Left colon (tissue), 2 donors: ENCODE measurements around the gene IGSF21. TPM values are rescaled to one million over a fixed set of nuclear protein-coding genes. Genes with fewer than 3 reads are reported as not detected.
A peak's percentile ranks its signal among the peaks of the same experiment; 100 is the strongest.

ENCODE experiments used
- ATAC-seq: fragments of 200-7000 bp; cut with Tn5 transposase; one replicate; pipeline ENCODE4 v1.9.1; 2020; ENCODE audit warnings: mild to moderate bottlenecking, moderate library complexity
- DNase-seq, 2 donors: peaks; one replicate each; pipeline ENCODE4 v3.0.0-alpha.2; 2020
- intact Hi-C, 2 donors: fragments of 100-400 bp; cut with DNase I in 1 of 2; cut with micrococcal nuclease in 1 of 2; formaldehyde crosslinking; loops; one replicate each; pipeline versions ENCODE4 v1.11.2 to v1.14.0; 2022; cut with DNase I, micrococcal nuclease
- long read RNA-seq: library from polyadenylated mRNA; unstranded; transcript quantifications from one replicate; pipeline ENCODE4 v2.0.0, GENCODE V29; 2021
- total RNA-seq, 2 donors: library from RNA; stranded (reverse); fragmentation: NEBNext Ultra II Directional; extraction: Animal tissue kit (Norgen Biotek cat#: 25700); gene quantifications; one replicate each; pipeline ENCODE4 v1.2.1, GENCODE V29; 2021
- donor health status: DM: no; HTN: no; CAD: no.
- donor health status: DM: yes; HTN: yes; CAD: no.

The IGSF21 gene
- 1 to 10 TPM in 1 of 2 donors, under 1 TPM in 1; 0.37 to 2.0 TPM for total RNA-seq
- long read RNA-seq, partial matches to known transcripts = 0 of 1 reads
- long read RNA-seq, other reads (novel, unspliced or antisense) = 1 of 1 reads

DNA sequence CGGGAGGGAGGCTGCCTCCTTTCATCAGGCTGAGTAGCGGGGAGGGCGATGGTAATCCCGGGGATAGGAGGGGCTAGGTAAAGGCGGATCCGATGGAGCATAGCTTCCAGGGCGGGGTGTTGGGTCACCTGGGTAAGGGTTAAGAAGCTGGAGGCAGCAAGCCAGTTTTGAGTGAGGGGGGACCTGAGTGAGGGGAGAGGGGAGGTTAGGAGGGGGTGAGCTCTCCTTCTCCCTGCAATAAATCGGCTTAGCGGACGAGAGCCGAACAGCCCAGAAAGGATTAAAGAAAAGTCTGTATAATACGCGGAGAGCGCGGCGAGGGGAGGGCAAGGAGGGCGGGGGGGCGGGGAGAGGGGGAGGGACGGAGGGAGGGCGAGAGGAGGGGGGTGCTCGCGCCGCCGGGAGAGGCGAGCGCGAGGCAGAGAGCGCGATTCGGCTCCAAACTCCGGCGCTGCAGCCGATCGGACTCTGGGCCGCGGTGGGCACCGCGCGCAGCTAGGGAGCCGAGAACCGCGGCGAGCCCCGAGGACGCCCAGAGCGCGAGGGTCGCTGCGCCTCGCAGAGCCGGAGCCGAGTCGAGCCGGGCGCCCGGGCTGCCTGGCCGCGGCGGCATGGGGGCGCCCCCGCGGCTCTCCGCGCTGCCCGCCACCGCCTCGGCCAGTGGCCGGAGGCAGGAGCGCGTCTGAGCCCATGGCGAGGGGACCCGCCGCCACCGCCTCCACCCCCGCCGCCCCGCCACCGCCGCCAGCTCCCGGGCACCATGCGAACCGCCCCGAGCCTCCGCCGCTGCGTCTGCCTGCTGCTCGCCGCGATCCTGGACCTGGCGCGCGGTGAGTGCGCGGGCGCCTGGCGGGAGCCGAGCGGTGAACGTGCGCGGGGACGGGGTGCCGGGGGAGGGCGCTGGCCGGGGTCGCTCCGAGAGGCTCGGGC, at the start of gene IGSF21:
Gene IGSF21, plus strand, starts transcription at position 430 of the 930 bp plus-strand sequence. Its CDS starts 331 bp downstream, at position 761.
- intact Hi-C loops = loop anchor here in 1 of 2 donors (10.0 kb wide), 1 partner anchor 443 kb away; no protein-coding TSS in a partner anchor
- DNase-seq (no peak), ATAC-seq (no peak)

DNA sequence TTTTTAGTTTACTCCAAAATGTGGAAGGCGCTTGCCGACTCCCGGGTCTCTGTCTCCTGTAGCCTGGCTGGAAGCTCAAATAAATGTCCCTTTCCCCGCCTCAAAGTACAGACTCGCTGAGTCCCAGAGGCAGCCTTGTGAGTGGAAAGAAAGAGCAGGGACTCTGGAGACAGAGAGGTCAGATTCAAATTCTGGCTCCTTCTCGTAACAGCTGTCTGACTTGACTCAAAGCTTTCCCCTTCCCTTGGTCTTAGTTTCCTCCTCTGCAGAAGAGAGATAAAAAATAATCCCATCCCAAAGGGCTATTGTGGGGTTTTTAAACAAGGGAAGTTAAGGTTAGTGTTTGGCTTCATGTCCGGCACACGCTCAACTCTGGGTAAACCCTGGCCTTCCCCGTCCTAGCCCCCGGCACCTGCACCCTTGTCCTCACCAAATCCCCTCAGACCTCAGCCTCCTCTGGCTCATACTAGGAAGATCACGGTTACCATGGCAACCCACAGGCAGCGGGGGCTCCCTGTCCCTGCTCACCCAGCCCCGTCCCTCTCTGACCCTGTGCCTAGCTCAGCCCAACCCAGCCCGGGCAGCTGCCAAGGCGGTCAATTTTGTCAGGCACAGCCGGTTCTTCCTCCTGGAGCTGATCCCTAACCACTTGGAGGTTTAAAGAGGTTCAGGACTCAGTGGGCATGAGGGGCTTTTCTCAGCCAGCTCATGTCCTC, 49.2 kb upstream of the IGSF21 start:
- intact Hi-C loops = no loop called here
- ATAC-seq = no peak

DNA sequence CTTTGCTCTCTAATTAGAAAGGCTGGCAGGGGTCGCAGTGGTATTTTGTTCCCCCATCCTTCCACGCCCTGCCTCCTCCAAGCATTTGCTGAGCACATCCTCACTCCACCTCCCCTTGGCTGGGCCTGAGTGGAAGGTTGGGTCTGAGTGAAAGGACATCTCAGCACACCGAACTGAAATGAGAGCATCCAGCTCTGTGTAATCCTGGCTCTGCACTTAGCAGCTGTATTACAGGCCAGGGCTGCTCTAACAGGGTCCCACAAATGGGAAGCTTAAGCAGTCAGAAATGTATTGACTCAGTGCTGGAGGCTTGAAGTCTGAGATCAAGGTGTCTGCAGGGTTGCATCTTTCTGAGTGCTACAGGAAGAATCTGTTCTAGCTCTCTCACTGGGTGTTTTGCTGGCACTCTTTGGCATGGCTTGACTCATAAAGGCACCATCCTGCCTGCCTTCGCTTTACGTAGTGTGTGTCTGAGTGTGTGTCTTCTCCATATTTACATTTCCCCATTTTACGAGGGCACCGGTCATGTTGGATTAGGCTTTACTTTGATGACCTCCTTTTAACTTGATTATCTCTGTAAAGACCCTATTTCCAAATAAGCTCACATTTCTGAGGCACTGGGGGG, 48.5 kb upstream of the IGSF21 start:
- intact Hi-C loops = no loop called here
- ATAC-seq = no peak
- DNase-seq = no peak

More for the DNA sequence above, 49.2 kb upstream of the IGSF21 start:
- DNase-seq = no peak

DNA sequence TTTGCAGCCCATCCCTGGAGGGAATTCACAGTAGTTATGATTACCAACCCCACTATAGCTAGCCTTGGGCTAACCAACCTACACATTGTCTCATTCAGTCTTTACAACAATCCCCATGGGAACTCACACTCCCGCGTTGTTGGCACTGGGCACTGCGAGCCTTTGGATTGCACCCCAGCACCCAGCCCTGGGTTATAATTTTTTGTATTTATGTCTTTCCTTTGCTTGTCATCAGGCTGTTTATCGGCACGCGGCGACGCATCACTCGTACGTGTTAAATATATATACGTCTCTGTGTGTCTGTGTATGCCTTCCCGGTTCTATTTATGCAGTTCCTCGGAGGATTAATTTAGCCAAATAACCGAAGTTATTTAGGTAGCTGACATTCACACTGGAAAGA, 47.2 kb upstream of the IGSF21 start:
- no peak for DNase-seq
- ATAC-seq = no peak
- intact Hi-C loops = no loop called here

DNA sequence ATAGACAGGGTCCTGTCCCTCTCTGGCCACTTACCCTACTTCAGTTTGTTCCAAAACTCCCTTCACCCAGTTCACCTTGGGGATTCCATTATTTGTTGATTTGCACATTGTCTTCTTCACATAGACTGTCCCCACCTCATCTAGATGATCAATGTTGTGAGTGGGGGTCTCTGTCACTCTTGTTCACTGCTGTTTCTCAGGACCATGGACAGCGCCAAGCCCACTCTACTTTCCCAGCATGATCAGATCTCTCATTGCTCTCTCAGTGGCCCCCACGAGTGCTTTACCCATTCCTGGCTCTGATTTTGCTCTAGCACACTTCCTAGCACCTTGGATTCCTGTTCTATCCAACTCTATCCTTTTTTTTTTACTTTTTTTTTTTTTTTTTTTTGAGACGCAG, 45.4 kb upstream of the IGSF21 start:
- no peak for ATAC-seq
- no peak for DNase-seq
- intact Hi-C loops = no loop called here

DNA sequence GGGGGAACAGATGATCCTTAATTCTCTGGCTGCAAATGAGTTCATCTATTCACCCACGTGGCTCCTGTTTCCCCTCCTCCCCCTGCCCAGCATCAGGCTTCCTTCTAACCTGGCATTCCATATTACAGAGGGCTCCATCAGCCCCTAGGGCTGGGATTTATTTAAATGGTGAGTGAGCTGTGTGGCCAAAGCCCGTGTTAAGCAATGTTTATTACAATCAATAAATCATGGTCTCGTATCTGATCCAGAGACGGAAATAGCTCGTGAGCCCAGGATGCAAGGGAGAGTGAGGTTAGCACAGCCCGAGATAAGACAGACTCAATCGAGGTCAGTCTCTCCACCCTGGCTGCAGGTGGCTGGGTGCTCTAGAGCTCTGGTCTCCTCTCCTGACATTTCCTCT, 43.1 kb upstream of the IGSF21 start:
- intact Hi-C loops = no loop called here
- DNase-seq = no peak
- peak; percentile 59 for ATAC-seq

DNA sequence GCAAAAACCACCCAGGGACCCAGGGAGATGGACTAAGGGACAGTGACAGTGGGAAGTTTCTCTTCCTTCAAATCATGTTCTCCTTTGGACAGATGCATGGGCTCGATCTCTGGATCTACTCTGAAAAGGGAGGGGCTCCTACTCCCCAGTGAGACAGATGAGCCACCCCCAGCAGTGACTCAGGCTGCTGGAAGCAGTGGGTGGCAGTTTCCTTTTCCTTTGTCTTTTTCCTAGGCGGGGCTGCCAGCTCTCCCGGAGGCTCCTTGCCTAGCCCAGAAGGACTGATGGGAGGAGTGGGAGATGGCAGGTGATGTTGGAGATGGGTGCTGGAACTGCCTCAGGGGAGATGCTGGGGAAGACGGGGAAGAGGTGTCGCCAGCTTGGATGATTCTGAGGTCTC, 41.0 kb upstream of the IGSF21 start:
- intact Hi-C loops = no loop called here
- DNase-seq (no peak), ATAC-seq (no peak)

DNA sequence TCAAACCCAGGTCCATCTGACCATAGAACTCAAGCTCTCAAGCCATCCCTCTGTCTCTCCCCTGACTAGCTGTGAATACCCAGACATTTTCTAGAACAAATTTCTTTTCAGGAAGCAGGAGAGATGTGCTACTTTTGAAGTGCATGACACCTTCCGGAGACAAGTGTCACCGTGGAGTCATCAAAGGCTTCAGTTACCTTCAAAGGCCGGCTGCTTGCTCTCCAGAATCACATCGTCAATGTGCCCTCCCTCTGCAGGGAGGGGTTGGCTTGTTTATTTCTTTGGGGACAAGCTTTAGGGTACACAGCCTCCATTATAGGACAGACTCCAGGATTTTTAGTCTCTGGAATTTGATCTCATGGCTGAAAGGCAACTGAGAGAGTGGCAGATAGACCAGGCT, 37.7 kb upstream of the IGSF21 start:
- no peak for DNase-seq
- intact Hi-C loops = no loop called here
- no peak for ATAC-seq

DNA sequence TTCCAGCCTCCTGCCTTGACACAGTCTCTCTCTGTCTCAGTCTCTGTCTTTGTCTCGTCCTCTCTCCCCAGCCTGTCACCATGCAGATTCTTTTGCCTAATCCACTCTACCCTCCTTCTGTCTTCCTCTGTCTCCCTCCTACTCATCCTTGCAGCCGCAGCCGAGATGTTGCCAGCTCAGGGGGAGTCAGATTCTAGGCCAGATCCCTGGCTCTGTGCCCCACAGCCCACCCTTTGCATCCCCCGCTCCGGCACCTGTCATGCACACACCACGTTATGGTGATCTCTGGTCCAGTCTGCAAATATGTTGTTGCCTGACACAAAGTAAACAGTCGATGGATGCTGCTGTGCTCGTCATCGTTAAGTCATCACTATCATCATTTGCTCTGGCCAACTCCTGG, 35.5 kb upstream of the IGSF21 start:
- intact Hi-C loops = no loop called here
- no peak for ATAC-seq

DNA sequence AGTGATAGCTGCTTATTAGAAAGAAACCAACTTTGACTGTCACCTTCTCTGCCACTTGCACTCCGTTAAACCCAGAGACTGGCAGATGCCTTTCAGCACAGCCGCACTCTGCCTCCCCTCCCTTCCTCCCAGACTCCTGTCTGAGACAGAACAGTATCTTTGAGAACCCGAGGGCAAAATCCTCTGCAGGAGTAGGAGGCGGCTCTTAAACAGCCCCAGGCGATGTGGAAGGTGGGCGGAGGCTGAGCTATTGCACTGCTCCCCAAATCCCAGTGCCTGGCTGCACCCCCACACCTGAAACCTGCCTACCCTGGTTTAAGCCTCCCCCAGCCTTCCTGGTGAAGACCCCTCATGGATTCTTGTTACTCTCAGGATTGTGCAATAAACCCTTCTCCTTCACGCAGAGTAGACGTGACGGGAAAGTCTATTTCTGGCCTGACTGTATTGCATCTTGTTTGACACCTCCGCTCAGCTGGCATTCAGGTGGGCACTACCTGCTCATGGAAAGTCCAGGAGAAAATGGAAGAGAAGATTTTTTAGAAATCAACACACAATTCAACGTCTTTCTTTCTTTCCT, 34.4 kb upstream of the IGSF21 start:
- intact Hi-C loops = no loop called here
- no peak for ATAC-seq
- no peak for DNase-seq

More for the DNA sequence above, 35.5 kb upstream of the IGSF21 start:
- no peak for DNase-seq

DNA sequence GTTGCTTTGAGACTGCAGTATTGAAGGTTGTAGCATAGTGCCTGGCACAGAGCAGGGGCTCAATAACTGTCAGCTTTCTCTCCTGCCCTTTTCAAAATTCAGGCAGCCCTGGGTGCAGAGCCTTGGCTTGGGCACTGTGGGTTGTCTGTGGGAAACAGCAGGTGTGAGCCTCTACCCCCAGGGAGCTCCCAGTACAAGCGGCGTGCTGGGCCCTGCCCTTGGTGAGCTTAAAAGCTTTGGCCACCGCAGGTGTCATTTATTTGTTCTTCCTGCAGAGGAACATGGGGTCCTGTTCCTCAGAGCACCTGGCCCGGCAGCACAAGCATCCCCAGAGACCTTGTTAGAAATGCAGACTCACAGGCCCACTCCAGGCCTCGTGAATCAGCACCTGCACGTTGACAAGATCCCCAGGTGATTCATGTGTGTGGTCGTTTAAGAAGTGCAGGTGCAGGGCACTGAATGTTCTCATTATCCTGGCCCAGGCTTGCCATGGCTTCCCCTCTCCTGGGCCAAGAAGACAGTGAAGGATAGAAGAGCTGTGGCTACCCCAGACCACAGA, 29.9 kb upstream of the IGSF21 start:
- intact Hi-C loops = no loop called here
- DNase-seq (no peak), ATAC-seq (no peak)

DNA sequence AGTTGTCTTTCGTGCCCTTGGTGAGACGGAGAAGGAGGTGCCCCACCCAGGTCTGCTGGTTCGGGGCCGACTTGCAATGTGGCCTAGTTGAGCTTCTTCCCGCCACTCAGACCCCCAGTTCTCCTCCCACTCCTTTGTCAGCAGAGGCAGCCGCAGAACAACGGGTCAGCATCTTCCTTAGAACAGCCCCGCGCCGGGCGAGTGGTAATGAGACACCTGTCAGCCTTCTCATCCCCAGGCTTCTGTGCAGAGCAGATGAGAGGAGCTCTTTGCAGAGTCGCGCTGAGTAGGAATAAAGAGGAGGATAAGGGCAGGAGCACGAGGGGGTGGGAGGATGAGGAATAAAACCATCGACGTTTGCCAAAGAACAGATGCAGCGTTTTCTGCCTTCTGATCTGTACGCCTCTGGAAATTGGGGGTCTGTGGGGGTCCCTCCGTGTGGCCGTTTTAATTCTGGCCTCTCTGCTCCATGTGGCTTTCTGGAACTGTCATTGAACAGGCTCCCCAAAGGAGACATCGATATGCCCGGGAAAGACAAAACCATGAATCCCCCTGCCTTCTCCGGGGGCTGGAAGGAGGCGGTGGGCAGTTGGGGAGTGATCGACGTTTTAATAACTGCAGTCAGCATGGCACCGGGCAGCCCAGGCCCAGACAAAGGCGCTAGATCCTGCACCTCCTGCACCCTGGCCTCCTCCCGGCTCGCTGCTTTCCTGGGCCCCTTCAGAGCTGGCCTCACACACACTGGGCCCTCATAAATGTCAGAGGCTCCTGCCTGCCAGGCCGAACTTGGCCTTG, 27.5 kb upstream of the IGSF21 start:
- intact Hi-C loops = no loop called here
- ATAC-seq (no peak), DNase-seq (no peak)

DNA sequence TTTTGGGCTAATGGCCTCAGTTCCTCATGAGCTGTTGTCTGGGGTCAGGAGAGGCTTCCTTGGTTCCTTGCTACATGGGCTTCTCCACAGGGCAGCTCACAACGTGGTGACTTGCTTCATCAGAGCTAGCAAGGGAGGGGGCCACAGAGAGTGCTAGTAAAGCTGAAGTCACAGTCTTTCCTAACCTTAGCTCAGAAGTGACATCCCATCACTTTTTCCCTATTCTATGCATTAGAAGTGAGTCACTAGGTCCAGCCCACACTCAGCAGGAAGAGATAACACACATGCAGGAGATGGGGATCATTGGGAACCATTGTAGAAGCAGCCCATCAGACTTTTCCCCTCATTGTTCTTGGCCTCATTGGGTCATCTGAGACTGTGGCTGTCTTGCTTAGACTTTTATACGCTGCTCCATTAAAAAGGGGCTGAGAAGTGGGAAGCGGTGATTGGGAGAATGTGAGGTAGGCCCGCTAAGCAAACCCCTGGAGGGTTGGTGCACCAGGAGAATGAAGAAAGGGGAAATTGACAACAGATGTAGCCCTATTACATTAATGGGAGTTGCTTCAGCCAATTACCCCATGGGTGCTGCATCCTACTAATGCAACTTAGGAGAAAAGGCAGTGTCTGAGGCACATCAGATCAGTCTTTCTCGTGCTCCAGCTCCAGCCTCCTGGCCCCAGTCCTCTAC, 22.1 kb upstream of the IGSF21 start:
- DNase-seq = no peak
- intact Hi-C loops = no loop called here
- no peak for ATAC-seq

DNA sequence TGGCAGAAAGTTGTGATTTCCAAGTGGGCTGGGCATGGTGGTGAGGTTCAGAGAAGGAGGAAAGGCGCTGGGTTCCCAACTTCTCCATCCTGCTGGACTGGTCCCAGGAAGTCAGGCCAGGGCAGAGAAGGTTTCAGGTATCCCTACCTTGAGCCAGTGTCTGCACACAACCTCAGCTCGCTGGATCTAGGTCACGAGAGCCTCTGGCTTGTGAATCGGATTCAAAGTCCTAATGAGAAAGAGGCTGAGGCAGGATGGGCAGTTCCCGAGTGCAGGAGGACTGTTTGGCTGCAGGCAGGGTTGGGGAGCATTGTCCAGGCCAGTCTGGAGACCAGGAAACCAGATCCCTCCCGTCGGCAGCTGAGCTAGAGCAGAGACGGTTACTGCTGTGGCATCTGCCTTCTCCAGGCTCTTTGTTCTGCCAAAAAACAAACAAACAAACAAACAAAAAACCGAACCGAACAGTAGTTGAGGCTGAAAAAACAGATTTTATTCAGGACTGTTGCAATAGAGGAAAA, 19.5 kb upstream of the IGSF21 start:
- ATAC-seq (no peak), DNase-seq (no peak)
- intact Hi-C loops = no loop called here

DNA sequence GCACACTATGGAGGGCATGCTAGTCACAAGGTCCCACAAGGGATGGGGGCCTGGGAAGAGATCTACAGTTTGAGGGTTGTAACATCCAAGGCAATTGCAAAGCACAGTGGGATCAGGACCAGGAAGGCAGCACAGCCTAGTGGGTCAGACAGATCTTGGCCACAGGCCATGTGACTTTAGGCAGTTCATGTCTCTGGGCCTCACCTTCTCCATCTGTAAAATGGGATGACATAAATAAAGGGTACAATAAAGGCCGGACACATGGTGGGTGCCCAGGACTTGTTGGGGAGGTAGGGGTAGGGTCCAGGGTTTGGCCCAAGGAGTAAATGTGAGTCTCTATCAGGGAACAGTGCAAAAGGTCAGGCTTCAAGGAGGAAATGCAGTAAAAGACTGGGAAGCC, 18.1 kb upstream of the IGSF21 start:
- DNase-seq (no peak), ATAC-seq (no peak)
- intact Hi-C loops = no loop called here

DNA sequence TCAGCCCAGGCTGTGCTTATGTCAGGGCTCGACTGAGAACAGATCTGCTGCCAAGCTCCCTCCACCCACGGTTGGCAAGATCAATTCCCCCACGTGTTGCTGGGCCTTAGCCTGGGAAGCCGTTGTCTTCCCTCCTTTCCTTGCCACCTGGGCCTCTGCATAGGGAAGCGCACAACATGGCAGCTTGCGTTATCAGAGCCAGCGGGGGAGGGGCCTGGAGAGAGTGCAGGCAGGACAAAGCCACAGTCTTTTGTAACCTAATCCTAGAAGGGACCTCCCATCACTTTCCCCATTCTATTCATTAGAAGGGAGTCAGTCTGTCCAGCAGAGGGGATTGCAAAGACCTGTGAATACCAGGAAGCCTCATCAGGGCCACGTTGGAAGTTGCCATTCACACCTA, 17.0 kb upstream of the IGSF21 start:
- intact Hi-C loops = no loop called here
- ATAC-seq (no peak), DNase-seq (no peak)

DNA sequence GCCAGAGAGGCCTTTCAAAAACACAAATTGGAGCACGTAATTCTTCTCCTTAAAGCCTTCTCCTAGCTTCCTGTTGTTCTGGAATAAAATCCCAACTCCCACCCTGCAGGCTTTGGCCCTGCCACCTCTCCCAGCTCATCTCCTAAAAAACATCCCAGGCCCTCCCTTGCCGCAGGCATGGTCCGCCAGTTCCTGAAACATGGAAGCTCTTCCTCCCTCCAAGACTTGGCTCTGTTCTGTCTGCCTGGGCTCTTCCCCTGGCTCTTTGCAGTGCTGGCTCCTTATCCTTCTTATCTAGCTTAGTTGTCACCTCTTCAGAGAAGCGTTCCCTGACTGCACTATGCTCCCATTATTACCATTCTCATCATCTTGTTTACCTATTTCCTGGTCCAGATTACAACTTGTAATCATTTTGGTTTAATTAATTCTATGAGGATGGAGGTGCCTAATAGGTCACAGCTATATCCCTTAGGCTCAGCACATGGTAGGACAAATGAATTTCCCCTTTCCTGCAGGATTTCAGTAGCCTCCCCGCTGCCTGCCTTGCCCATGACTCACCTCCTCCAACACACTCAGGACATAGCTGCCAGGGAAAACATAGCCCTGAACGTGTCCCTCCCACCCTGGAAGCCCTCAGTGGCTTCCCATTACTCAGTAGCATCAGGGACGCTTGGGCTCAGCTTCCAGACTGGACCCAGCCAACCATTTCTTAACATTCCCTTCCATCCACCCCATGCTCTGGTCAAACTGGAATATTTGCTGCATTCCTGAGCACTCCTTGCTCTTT, 15.7 kb upstream of the IGSF21 start:
- DNase-seq (no peak), ATAC-seq (no peak)
- intact Hi-C loops = no loop called here
